ENCODE data around the gene GDPD3. TPM values are rescaled to one million over a fixed set of nuclear protein-coding genes. Genes with fewer than 3 reads are reported as not detected.
A peak's percentile ranks its signal among the peaks of the same experiment; 100 is the strongest.

The GDPD3 gene
- polyA plus RNA-seq, 1 donor = 8.5 TPM

- DNase-seq = no peak
Observed at GRCh38 chr16:30095166-30096078, 17.9 kb downstream of the GDPD3 start.

DNA sequence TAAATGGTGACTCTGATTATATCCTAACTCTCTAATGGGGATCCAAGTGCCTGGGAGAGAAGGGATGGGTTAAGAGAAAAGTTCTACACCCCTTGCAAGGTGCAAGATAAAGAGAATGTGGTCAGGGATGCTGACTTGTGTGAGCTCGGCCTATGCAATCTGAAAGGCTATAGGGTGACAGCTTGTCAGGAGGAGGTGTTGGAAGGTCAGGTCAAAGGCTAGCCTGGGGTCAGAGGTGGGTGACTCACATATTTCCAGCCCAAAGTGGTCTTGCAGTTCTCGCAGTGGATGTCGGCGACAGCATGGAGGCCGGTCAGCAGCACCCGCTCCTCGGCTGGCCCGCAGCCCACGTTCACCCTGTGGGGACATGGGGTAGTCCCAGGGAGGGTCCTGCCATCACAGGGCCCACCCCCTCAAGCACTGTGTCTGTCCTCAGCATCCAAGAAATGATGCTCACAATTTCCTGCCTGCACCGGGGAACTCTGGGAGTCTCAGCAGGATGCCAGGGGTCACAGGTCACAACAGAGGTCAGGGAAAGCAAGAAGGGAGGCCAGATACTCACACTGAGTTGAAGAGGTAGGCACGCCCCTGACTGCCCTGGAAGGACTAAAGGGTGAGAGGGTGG lies 18.7 kb downstream of the GDPD3 start:
- no peak for DNase-seq

DNA sequence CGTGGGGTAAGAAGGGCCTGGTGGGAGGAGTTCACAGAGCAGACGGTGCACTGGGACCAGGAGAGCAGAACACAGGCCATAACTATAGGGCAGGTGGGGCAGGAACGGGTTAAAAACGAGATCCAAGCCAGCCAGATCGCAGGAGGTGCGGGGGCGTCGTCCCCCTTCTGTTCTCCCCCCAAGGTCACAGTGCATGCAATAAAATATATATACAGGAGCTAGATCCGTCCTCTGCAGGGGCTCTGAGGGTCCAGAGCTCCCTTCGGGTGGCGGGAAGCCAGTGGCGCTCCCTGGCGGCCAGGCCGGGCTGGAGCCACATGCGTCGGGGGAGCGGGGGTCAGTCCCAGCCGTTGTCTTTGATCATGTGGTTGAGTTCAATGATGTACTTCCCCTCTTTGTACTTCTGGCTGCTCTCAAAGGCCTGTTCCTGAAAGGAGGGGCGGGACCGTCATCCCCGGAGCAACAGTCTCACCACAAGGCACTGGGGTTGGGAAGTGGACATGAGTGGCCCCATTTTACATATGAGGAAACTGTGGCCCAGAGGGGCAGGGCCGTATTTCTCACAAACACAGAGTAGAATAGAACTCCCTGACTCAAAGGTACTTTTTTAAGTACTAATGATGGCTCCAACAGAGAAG lies 20.8 kb downstream of the GDPD3 start:
- DNase-seq = peak; percentile 54

DNA sequence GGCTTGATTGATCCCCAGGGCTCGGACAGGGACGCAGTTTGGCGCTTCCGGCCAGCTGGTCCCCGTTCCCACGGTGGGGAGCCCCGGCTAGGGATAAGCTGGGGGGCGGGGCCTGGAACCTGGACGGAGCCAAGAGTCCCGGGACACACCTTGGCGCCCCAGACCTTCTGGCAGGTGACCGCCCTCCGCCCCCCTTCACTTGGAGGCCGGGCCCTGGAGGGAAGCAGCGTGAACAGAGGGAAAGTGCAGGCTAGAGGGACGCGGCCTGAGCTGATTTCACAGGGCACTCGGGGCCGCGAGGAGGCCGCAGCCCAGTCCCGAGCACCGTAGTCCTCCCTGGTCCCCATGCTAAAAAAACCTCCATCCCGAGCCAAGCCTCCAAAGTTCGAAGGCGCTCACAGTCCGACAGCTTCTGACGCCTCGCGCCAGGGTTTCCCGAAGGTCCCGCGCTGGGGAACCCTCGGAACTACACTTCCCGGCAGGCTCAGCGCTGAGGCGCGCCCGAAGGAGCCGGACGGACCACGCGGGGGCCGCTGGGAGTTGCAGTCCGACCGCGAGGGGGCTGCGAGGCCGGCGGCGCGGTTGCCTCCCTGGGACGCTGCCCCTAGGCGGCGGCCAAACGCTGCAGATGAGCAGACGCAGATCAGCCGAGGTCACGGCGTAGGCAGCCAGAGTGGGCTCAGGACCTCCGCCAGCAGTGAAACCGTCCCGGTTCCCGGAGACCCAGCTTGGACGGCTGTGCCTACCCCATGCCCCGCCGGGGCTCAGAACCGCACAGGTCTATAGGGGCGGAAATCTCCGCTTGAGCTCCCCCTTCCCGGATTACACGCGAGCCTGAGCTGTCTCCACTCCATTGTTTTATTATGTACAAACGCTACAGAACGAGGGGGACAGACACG lies 21.6 kb downstream of the GDPD3 start, which contains the start of gene TBX6:
Gene TBX6 (minus strand): TSS at position 451 of the 899 bp plus-strand sequence. CDS start 731 bp downstream, outside the sequence.
- DNase-seq = peak; percentile 94

- DNase-seq = no peak
Observed at GRCh38 chr16:30090610-30091331, 22.6 kb downstream of the GDPD3 start.

- no peak for DNase-seq
Observed at GRCh38 chr16:30088832-30089624, 24.3 kb downstream of the GDPD3 start.

DNA sequence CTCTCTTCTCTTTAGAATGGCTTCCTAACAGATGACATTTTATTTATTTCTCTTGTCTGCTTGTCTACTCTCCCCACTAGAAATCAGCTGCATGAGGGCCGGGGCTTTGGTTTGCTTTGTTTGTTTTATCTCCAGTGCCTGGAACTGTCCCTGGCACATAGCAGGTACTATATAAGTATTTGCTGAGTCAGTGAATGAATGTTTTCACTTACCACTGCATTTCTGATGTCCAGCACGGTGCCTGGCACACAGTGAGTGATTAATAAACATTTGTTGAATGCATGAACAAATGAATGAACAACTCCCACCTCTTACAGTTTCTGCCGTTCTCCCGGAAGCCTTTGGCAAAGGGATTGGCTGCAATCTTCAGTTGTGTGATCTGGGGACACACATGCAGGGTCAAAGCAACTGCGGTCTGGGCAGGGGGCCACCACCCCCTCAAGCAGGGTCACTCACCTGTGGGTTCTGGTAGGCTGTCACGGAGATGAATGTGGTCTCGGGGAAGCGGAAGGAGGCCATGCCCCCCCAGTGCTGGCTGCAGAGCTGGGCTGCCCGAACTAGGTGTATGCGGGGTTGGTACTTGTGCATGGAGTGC lies 25.0 kb downstream of the GDPD3 start:
- no peak for DNase-seq

GRCh38 chr16:30087181-30087898 lies 26.0 kb downstream of the GDPD3 start:
- DNase-seq = no peak

DNA sequence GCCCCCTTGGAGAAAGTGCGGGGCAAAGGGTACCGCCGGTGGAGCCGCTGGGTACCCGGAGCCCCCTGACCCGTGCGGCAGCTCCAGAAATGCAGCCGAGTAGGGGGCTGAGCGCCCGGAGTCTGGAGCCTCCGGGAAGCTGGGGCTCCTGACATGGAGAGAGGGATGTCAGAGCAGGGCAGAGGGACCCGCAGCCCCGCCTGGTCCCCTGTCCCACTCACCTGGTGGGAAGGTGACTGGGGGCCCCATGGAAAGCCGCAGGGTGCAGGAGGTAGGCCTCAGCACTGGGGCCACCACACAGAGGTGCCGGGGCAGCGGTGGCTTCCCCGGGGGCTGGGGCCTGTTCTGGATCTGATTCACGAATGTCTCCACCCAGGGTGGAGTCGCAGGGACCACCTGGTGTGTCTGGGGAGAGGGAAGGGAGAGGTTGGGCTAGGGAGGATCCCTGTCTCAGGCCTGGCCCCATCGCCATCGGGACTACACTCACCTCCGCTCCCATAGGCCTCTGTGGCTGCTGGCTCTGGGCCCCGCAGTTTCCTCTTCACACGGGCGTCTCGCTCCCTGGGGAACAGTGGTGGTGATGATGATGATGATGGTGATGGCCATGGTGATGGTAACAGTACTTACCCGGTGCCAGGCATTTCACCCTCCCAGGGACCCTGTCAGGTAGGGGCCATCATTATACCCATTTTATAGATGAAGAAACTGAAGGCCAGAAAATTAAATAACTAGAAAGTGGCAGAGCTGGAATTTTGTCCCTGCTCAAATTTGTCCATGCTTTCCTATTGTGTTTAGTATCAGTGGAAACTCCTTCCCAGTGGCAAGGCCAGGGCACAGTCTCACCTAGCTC lies 26.8 kb downstream of the GDPD3 start:
- no peak for DNase-seq

- DNase-seq = no peak
Observed at GRCh38 chr16:30085820-30086219, 27.5 kb downstream of the GDPD3 start.

DNA sequence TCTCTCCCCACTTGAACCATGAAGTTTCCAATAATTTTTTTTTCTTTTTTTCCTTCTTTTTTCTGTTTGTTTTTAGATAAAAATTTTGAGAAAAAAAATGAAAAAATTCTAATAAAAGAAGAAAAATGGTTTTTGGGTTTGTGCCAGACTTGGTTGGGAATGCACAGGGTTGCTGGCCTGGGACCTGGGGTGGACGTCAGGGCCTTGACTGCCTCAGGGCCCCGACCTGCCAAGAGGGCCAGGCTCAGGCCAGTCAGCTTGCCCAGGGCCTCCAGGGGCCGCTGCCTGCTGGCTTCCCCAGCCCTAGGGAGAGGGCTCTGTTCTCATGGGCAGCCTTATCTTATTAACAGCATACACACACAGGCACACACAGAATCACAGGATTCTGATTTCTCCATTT lies 28.1 kb downstream of the GDPD3 start:
- DNase-seq = no peak

- DNase-seq = no peak
Observed at GRCh38 chr16:30084816-30085159, 28.5 kb downstream of the GDPD3 start.

GRCh38 chr16:30084096-30084815 lies 29.1 kb downstream of the GDPD3 start:
- DNase-seq = no peak

DNA sequence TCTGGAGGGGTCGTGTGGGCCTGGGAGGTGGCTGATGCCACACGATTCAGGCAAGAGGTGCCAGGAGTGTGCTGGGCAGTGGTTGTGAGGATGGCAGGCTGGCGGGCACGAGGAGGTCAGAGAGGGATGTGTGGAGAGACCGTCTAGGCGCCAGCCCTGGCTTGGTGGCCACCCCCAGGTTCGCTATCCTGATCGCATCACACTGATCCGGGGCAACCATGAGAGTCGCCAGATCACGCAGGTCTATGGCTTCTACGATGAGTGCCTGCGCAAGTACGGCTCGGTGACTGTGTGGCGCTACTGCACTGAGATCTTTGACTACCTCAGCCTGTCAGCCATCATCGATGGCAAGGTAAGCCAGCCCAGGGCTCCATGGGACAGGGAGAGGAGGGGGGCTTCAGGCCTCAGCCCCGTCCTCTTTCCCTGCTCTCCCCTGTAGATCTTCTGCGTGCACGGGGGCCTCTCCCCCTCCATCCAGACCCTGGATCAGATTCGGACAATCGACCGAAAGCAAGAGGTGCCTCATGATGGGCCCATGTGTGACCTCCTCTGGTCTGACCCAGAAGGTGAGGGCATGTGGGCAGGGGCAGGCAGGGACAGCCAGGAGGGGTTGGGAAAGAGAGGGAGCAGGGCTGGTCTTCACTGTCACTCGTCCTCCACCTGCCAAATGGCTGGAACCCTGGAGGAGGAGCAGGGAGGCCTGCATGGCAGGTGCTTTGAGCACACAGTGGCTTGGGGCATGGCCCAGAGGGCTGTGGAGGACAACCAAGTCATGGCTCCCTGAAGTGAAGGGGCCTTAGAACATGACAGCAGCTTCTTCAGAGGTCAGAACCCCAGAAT lies 29.9 kb downstream of the GDPD3 start:
- no peak for DNase-seq

DNA sequence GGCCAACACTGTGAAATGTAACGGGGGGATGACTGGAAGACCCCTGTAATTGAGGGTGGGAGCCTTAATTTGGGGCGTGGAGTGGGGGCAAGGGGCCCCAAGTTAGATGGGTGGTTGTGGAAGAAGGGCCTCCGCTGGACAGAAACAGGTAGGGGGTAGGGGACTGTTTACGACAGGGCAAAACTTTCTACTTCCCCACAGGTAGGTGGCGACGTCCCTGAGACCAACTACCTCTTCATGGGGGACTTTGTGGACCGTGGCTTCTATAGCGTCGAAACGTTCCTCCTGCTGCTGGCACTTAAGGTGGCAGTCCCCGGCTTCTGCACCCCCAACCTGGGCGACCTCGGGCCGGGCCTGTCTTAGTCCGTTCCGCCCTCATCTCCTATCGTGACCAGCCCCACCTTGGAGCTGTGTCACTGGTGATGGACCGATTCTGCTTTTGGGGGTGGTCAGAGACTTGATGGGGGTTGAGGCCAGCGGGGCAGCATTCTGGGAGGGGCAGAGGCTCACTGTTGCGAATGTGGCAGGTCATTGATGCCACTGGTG lies 30.7 kb downstream of the GDPD3 start:
- DNase-seq = no peak

DNA sequence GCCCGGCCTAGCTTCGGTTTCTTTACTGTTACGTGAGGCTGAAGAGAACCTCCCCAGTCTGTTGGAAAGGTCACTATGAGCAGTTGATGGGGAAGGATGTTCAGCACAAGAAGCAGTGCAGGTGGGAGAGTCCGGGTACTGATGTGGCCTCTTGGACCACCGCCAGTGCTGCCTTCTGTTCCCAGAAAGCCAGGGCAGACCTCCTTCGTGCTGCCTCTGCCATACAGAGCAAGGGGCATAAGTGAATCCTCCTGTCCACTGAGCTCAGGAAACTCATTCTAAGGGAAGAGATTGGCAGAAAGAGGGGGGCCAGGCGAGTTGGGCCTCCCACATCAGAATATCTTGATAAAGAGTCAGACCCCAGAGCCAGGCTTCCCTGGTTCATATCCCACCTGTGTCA lies 33.9 kb downstream of the GDPD3 start:
- DNase-seq = no peak

DNA sequence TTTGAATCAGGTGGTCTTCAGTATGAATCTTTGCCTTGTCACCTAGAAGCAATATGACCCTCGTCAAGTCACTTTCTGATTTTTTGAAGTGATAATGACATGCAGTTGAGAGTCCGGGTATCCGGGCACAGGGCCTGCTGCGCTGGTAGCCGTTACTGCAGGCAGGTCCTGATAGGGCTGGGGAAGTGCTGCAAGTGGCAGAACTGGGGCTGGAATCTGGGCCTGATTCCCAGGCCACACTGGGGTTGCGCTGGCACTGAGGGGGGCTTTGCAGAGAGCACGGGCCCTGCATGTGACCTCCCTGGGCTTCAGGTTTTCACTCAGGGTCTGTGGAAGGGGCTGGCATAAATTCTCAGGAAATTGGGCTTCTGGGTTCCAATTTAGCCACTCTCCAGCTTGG lies 34.6 kb downstream of the GDPD3 start:
- DNase-seq = no peak
